Fibroblast of skin of scalp (primary cell): ENCODE measurements around the gene USP7.
"Not testable (repeated sequence)": the region's sequence is repeated elsewhere in the genome, so short reads cannot be mapped to it uniquely, and the experiment has no call there.

Source experiments
- DNase-seq: peaks from one replicate; pipeline ENCODE4 v3.0.0-alpha.2; 2013

The USP7 gene

DNA sequence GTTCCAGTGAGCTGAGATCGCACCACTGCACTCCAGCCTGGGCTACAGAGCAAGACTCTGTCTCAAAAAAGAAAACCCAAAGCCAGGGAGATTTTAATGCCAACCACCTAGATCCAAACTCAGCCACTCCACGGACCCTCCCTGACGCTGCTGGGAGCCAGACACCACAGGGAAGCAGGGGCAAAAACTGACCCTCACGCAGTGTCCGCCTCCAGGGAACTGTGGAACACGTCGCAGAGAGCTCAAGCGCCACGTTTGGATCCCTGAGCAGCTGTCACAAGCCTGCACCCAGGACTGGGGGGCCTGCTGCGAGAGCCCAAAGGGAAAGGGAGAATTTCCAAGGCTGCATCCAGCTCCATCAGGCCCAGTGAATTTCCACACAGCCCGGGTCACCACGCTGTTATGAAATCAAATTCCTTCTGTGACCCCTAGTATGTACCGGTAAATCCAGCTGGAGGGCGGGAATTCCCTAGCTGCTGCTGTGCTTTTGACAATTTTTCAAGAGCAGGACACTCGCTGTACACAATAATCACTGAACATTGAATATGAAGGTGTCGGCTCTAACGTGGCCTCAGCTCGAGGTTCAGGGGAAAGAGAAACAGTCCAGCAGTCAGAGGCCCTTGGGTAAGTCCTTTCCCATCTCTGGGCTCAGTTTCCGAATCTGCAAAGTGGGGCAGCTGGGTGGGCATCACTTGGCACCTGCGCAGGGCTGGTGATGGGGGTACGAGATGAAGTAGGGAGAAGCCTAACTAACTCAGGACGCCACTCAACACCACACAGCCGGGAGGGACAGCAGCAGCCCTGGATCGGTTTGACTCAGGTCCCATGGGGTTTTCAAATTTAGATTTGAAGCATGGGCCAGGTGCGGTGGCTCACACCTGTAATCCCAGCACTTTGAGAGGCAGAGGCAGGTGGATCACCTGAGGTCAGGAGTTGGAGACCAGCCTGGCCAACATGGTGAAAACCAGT lies 103.5 kb downstream of the USP7 start:
- no peak for DNase-seq

DNA sequence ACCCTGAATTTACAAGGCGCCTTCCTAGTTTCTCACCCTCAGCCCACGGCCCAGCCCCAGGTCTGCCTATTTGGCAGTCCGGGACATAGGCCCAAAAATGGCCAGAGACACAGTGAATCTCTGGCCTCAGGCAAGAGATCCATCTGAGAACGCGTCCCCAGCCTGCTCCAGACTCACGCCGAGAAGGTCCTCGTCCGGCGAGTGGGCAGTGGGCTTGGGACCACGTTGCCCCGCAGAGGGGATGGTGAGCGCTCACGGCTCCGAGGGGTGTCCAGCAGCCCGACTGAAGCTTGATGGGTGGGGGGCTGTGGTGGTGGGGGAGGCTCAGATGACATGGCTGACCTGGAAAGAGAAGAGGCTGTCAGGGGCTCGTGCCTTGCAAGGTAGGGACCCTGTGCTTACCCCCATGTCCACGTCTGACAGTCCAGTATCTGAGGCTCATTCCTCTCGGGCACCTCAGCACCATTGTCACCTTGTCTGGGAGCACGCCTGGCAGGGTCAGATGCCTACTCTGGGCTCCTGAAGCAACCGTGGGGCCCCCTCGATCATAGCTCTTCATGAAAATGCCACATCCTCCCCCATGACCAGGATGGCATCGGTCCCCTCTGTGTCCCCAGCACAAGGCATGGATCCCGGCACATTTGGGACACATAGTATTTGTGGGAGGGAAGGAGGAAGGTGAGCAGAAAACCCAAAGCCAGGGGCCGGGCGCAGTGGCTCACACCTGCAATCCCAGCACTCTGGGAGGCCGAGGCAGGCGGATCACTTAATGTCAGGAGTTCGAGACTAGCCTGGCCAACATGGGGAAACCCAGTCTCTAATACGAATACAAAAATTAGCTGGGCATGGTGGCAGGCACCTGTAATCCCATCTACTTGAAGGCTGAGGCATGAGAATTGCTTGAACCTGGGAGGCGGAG lies 104.5 kb downstream of the USP7 start:
- DNase-seq = no peak

DNA sequence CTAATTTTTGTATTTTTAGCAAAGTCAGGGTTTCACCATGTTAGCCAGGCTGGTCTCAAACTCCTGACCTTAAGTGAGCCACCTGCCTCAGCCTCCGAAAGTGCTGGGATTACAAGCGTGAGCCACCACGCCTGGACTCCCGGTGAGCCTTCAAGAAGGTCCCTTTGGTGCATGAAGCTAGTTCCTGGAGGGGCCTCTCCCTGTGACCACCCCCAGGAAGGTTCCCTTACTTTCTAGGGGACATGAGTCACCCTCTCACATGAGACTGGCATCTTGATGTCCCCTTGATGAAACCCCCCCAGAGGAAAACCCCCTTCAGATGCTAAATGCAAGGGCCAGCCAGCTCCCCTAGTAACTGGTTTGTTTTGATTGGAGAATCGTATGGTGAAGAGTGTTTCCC lies 107.7 kb downstream of the USP7 start:
- no peak for DNase-seq

- no peak for DNase-seq
Measured at GRCh38 chr16:8855051-8855786, 108.5 kb downstream of the USP7 start.

GRCh38 chr16:8854298-8854948 lies 109.3 kb downstream of the USP7 start:
- DNase-seq = no peak

DNA sequence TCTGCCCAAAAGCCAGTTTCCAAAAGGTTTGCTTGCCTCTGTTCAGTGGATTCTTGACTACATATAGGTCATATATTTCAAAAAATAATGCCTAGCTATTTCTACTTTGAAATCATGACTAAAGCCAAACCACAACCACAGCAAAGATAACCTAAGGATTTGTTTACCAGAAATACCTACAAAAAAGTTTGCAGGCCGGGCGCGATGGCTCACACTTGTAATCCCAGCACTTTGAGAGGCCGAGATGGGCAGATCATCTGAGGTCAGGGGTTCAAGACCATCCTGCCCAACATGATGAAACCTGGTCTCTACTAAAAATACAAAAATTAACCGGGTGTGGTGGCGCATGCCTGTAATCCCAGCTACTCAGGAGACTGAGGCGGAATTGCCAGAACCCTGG lies 110.1 kb downstream of the USP7 start:
- DNase-seq = no peak

DNA sequence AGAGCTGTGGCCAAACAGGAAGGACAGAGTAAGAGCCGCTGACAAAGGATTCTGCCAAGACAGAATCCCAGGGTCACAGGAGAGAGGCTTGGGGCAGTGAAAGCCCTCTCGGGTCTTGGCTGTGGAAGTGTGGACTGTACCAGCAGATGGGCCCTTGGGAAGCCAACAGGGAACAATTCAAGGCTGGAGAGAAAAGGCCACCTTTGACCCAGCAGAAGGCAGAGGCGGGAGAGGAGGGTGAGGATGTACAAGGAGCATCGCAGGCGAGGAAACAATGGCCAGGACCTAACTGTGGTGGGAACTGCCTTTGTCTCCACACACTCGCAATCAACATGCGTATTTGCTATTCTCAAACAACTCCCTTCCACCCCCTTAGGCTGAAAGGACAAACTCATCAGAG lies 110.6 kb downstream of the USP7 start:
- no peak for DNase-seq

DNA sequence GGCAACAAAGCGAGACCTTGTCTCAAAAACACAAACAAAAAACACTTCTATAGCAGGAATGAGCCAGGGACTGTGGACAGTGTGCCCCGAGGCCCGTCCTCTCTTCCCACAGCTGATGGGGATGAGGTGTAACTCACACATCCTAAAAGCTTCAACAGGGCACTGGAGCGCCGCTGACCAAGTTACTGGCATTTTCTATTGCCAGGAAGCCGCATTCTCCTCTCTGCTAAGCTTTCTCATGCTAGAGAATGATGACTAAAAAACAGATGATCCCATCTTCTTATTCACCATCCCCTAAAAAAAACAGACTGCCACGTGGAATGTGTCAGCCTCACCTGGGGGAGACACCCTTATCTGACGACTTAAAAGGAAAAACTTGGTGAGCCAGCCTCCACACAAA lies 111.2 kb downstream of the USP7 start:
- no peak for DNase-seq

- no peak for DNase-seq
Measured at GRCh38 chr16:8851761-8852403, 111.8 kb downstream of the USP7 start.

GRCh38 chr16:8850279-8850885 lies 113.3 kb downstream of the USP7 start:
- no peak for DNase-seq

DNA sequence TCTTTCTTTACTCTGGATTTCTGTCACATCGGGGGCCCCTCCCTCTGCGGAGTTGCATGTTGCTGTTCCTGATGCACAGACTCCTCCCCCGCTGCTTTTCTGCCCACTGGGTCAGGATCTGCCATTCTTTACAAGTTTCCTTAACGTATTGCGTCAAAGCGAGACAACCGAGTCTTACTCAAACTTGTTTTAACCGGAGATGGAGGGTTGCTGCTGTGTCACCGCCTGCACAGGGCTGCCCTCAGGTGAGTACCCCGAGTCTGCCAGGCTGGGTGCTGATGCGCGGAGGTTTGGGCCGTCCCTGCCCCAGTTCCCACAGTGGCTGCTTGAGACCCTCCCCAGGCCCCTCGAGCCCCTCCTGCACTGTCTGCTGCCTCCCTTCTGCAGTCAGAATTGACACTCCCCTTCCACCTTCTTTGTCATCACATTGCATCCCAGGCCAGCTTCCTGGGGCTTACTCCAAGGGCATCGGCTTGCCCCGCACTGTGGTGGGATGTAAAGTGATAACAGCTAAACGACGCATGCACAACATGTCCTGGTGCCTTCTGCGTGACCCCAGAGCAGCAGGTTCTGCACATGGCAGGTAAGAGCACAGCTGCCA lies 114.2 kb downstream of the USP7 start:
- DNase-seq = no peak

DNA sequence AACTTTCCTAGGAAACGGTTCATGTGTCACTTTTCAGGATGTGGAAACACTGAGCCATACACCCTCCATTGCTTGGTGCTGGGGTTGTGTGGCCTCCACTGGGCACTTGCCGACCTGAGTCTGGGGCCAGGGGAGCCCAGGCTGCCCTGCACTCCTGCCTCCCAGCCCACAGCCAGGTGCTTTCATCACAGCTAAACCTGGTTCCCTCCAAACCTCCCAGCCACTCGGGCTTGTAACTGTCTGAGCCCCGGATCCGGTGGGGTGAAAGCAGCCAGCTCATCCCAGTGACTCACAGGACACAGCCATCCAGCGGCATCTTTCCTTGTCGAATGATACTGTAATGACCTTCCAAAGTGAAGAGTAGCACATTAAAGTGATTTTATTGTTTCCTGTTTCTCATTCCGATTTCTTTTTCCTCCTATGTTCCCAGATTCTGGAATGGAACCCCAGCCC lies 114.7 kb downstream of the USP7 start:
- peak; percentile 64 for DNase-seq

DNA sequence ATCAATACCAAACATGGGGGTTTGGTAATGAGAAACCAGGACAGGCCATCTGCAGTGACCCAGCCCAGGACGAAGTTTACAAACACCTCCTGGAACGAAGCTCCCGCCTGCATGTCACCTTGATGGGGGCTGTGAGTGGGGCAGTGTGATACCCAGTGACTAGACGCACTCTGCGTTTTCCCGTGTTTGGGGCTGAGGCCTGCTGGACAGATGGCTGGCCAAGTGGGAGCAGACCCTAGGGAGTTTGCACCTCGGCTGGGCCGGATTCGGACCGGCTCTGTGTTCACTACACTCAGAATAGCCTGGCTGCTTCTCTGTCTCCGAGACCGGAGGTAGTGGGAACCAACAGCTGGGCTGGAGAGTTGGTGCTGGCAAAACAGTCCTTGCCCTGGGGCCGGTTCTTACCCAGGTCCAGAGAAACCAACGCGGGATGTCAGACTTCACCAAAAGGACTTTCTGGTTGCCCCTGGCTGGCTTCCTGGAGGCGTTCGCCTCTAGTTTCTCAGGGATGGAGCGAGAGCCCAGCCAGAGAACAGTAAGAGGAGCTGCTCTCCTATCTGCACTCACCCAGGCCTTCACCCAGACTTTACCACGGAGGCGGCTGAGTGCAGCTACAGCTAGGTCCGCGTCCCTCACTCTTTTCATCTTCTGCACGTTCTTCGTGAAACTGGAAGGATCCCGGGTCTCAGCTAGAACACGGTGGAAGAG lies 115.3 kb downstream of the USP7 start:
- DNase-seq = no peak

DNA sequence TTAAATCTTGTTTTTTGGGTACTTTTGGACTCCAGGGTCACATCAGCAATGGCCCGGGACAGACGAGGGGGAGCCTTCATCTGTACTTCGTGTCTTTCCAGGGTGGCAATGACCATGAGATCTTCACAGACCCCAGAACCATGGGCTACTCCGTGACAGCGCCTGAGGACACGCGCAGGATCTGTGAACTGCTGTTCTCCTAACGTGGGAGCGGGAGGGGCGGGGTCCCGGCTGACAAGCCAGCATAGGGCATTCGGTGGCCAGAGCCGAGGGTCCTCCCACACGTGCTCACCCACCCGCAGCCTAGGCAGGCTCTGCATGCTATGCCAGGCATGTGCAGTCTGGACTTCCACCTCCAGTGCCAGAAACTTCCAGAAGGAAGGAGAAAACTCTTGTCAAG lies 116.1 kb downstream of the USP7 start:
- DNase-seq = no peak

GRCh38 chr16:8847145-8847544 lies 116.6 kb downstream of the USP7 start:
- DNase-seq = no peak

- DNase-seq = no peak
Measured at GRCh38 chr16:8846401-8846932, 117.2 kb downstream of the USP7 start.

DNA sequence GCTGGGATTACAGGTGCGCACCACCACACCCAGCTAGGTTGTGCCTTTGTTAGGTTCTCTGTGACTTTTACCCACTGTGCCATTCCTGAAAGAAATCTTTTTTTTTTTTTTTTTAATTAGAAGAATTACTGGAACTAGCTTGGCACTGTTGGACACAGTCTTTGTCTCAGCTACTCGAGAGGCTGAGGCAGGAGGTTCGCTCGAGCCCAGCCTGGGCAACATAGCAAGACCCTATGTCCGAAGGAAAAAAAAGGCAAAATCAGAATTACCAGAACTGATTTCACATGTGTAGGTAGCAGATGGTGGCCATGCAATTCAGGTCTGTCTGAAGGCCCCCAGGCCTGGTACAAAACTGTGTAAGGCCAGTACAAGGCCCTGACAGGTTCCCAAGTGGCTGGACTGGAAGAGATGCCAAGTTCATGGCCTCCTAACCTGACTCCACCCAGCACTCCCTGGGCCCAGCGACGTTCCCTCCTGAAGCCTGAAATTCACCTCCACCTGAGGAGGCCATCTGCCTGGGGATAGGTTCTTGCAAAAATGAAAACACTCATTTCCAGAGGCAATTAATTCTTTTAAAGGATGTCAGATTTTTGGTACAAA lies 117.9 kb downstream of the USP7 start:
- no peak for DNase-seq

GRCh38 chr16:8843296-8843695 lies 120.4 kb downstream of the USP7 start:
- DNase-seq = not testable (repeated sequence)
